UCSD-AML1 (cell line): ENCODE results near the gene IQCF2.
"Not testable (repeated sequence)": the region's sequence is repeated elsewhere in the genome, so short reads cannot be mapped to it uniquely, and the experiment has no call there.

Experiments
- DNase-seq: peaks from one replicate; lab custom pipeline; 2025; ENCODE audit not compliant: unreplicated experiment; lab: John Stamatoyannopoulos, UW

Gene IQCF2

GRCh38 chr3:51876186-51876585 lies 14.8 kb downstream of the IQCF2 start:
- no peak for DNase-seq

- DNase-seq, result no peak
Observed at GRCh38 chr3:51879937-51880336, 18.5 kb downstream of the IQCF2 start.

DNA sequence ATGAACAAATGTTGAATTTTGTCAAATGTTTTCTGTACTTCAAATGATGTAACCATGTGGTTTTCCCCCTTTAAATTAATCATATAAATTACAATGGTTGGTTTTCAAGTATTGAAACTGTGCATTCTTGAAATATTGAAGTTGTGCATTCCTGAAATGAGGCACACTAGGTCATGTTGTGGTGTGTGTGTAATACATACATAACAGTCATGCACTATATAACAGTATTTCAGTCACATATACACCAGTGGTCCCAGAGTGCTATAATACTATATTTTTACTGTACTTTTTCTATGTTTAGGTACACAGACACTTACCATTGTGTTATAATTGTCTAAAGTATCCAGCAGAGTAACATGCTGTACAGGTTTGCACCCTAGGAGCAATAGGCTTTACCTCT lies 25.0 kb downstream of the IQCF2 start:
- no peak for DNase-seq

DNA sequence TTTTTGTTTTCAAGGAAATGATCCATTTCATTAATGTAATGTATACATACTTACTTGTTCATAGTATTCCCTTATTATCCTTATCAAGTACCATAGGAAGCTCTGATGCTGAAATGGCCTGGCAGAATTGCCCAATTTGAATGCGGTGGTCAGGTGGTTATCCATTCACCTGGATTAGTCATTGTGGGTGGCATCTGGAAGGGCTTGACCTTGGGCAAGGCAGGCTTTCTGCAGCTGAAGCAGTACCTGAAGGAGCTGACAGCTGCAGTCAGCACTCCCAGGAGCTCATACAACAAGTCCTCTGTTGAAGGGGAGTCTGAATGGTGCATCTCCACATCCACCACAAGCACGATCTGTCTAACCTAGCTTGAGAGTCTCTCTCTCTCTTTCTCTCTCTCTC lies 26.2 kb downstream of the IQCF2 start:
- no peak for DNase-seq

DNA sequence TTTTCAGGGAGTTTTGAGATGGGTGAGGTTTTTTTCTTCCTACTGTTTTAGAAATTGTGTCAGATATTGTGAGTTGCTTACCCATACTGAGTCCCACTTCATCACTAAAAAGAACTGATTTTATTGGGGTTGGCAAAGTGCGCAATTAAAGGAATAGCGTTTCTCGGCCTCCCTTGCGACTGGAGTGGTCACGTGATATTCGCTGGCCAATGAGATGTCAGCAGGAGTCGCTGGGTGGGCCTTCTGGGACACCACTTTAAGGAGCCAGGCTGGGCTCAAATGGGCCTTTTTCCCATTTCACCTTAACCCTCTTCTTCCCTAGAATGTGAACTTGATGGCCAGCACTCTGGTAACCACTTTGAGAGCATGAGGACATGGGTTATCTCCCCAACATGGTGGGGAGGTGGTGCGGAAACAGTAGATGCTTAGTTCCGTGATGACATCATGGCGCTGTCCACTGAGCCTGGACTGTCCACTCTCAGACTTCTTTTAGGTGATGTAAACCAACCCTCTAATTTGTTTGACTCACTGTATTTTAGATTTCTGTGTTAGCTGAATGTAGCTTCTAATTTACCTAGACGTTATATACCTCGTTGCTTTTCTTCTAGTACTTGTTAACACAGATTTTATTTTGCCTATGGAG lies 27.2 kb downstream of the IQCF2 start:
- no peak for DNase-seq

DNA sequence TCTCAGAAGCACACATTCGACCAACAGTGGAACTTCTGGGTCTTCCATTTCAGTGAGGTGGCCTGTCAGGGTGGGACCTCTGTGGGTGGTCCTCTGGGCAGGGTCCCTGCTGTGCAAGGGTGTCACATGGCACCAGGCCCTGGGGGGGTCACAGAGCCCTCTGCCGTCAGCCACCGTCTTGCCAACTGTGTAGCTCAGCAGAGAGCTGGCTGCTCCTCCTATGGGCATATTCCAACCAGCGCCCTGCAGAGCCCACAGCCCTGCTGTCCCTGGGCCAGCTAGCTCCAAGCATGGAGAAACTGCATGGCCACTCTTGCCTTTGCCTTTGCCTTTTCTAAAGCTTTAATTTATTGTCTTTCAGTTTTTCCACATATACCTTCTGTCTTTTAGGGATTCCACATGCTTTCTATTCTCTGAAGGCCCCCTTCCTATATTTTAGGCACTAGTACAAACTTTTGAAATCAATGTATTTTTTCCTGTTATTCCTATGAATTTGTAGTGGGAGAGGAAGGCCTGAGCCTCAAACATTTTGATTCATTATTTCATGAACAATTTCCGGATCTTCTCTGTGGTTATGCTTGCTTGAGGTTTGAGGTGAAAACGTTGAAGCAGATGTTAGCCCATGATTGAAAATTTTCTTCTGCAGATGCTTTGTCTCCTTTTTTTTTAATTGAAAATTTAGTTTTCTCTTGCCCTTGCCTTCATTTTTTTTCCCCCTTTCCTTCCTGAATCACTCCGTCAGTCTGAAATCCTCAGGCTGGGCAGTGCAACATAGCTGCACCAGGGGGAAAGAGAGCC lies 30.0 kb downstream of the IQCF2 start:
- DNase-seq, result no peak

DNA sequence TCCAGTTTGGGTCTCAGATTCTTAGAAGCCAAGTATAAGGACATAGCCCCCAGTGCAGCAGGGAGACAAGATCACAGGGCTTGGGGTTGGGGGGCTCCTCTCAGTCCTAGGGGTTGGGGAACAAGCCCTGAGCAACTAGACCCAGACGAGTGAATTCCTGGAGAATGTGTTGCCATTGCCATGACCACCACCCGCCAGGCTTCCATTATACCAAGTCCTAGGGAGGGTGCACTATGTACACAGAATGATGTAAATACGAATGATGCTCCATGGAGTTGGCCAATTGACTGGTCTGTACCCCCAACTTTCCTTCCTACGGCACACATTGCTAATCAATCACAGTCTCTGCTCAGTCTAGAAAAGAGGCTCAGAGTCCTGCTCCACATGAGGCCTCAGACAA lies 33.0 kb downstream of the IQCF2 start:
- DNase-seq, result no peak

DNA sequence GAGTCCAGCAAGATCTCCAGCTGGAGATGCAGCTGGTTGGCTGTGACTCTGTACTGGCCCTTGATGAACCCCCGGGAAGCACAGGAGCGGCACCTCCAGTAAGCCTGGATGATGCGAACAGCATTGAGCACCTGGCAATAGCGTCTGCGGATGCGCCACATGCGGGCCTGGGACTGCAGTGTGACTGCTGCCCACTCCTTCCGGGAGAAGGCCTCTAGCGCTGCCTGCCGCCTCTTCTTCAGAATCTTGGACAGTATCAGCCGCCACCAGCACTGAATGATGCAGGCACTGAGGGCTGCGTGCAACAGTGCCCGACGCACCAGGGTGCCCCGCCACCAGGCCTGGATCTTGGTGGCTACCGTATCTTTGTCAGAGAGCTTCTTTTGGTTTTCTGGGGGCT lies 33.5 kb downstream of the IQCF2 start:
- DNase-seq, result no peak

GRCh38 chr3:51896607-51897305 lies 35.3 kb downstream of the IQCF2 start:
- no peak for DNase-seq

GRCh38 chr3:51897391-51897790 lies 36.0 kb downstream of the IQCF2 start:
- no peak for DNase-seq

DNA sequence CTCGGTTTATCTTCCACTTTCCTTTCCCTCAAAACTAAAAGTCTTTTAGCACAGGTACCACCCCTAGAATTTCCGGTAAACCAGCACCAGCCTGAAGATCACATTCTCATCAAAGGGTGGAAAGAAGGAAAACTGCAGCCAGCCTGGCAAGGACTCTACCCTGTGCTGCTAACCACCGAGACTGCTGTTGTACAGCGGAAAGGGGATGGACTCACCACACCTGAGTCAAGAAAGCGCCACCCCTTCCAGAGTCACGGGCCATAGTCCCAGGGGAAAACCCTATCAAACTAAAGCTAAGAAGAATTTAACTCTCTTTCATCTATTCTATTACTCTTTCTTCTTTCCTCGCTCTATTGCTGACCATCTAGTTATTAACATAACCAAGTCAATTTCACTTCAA lies 38.6 kb downstream of the IQCF2 start:
- not testable (repeated sequence) for DNase-seq

- DNase-seq, result not testable (repeated sequence)
Observed at GRCh38 chr3:51902361-51902760, 40.9 kb downstream of the IQCF2 start.

DNA sequence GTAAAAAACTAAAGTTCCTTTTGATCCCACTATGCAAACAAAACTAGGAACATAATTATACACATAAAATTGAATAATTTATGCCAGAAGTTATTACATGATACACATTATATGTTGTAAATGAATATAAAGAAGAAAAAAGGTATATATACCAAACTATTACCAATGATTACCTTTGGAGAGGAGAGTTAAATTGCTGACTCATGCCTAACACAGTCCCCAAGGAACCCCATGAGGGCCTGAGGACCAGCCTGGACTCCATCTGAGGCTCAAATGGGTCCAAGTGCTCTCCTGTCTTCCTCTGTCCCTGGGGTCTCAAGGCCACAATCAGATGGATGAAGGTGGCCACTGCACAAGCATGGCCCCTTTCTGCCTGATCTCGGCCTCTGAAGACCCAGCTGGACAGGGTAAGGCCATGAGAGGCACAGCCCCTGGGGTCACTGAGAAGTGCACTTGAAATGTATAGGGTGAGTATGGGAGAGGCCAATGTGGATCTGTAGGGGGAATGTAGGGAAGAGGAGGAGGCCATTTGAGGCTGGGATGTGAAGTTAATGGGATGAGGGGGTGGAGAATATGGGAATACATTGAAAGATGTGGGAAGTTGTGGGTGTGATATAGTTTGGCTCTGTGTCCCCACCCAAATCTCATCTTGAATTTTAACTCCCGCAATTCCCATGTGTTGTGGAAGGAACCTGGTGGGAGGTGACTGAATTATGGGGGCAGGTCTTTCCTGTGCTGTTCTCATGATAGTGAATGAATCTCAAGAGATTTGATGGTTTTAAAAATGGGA lies 42.8 kb downstream of the IQCF2 start:
- DNase-seq, result no peak

DNA sequence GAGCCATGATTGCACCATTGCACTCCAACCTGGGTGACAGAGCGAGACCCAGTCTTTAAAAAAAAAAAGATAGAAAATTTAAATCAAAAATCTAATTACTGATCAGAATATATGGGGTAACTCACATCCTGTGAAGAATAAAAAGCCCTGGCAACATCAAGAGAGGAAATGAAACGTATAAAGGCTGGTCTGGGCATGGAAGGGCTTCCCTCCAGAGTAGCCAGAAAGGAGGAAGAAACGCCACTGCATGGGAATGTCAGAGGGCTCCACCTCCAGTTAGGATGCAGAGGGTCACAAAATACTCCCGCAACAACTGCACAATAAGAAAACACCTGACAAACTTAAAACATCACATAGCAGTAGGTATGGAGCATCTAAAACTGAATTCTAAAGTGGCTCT lies 46.6 kb downstream of the IQCF2 start:
- no peak for DNase-seq
